HFF-Myc (cell line): Measurements from ENCODE around the gene MKI67.

Experiments
- DNase-seq: peaks from one replicate; pipeline ENCODE4 v3.0.0-alpha.2; 2011; ENCODE audit warnings: low read depth; ENCODE audit errors: extremely low read depth
- H3K4me3 ChIP-seq: replicated peaks from 2 replicates; pipeline ENCODE4 v1.5.1; 2011; ENCODE audit warnings: low read depth, mild to moderate bottlenecking, control low read depth, low read length
- CTCF ChIP-seq: IDR thresholded peaks from 2 replicates; pipeline ENCODE4 v1.5.1; 2012; ENCODE audit warnings: mild to moderate bottlenecking, low read depth, low read length, control low read depth; ENCODE audit errors: missing control alignments

Gene MKI67

GRCh38 chr10:128071417-128071782 is 54.8 kb downstream of the MKI67 start:
- no peak for TF ChIP-seq CTCF
- DNase-seq = no peak
- no peak overlapping the region for H3K4me3 ChIP-seq

GRCh38 chr10:128070721-128071416 is 55.4 kb downstream of the MKI67 start:
- no peak for TF ChIP-seq CTCF
- DNase-seq = no peak
- no peak overlapping the region for H3K4me3 ChIP-seq

- DNase-seq = no peak
- no peak overlapping the region for H3K4me3 ChIP-seq
- no peak for TF ChIP-seq CTCF
Observed at GRCh38 chr10:128070161-128070560, 56.1 kb downstream of the MKI67 start.

- TF ChIP-seq CTCF = peak; percentile 76
- DNase-seq = peak; percentile 43
- no peak overlapping the region for H3K4me3 ChIP-seq
Observed at GRCh38 chr10:128069351-128070051, 56.7 kb downstream of the MKI67 start.

GRCh38 chr10:128068398-128069285 is 57.6 kb downstream of the MKI67 start:
- DNase-seq = no peak
- TF ChIP-seq CTCF = no peak
- H3K4me3 ChIP-seq = no peak overlapping the region

- TF ChIP-seq CTCF = no peak
- DNase-seq = no peak
Observed at GRCh38 chr10:128067691-128068397, 58.4 kb downstream of the MKI67 start.

More at GRCh38 chr10:128067691-128068397, 58.4 kb downstream of the MKI67 start:
- H3K4me3 ChIP-seq = no peak overlapping the region
